GM12878 (cell line): Measurements from ENCODE around the gene OR2B6.

Experiments used
- CTCF ChIP-seq, 3 experiments: IDR thresholded peaks in 2 of 3; conservative IDR thresholded peaks in 1 of 3; 2 replicates each; pipeline ENCODE4 v1.5.1; 2011; ENCODE audit warnings: low read depth in 3 of 3, low read length in 3 of 3, mild to moderate bottlenecking in 3 of 3, control low read depth in 2 of 3, moderate library complexity in 2 of 3, inconsistent platforms in 1 of 3, mixed read lengths in 1 of 3; ENCODE audit not compliant: control insufficient read depth in 2 of 3, insufficient read depth in 1 of 3; ENCODE audit errors: extremely low read depth in 1 of 3
- ELK1 ChIP-seq: IDR thresholded peaks from 2 replicates; pipeline ENCODE4 v1.6.1; 2012; ENCODE audit warnings: low read depth, low read length, improper control_type of control experiment
- EP300 ChIP-seq, 2 experiments: fragments of 150-350 bp in 1 of 2; IDR thresholded peaks; 2 replicates each; pipeline ENCODE4 v1.6.1; 2011 to 2012; ENCODE audit warnings: low read depth in 2 of 2, low read length in 2 of 2, borderline replicate concordance in 1 of 2, improper control_type of control experiment in 1 of 2, inconsistent platforms in 1 of 2; ENCODE audit not compliant: control insufficient read depth in 1 of 2
- EZH2 ChIP-seq: IDR thresholded peaks from 2 replicates; pipeline ENCODE4 v1.6.1; 2012; ENCODE audit warnings: low read depth, mild to moderate bottlenecking, control low read depth, inconsistent platforms, low read length, borderline replicate concordance; ENCODE audit not compliant: control insufficient read depth
- NRF1 ChIP-seq: conservative IDR thresholded peaks from 2 replicates; pipeline ENCODE4 v1.6.1; 2011; ENCODE audit warnings: mild to moderate bottlenecking, low read depth, low read length, improper control_type of control experiment
- POLR2A ChIP-seq: IDR thresholded peaks from 2 replicates; pipeline ENCODE4 v1.6.1; 2011; ENCODE audit warnings: low read depth, mild to moderate bottlenecking, low read length
- POLR2AphosphoS5 ChIP-seq: IDR thresholded peaks from 2 replicates; pipeline ENCODE4 v1.6.1; 2011; ENCODE audit warnings: mild to moderate bottlenecking, low read length, inconsistent platforms
- SIN3A ChIP-seq: IDR thresholded peaks from 2 replicates; pipeline ENCODE4 v1.6.1; 2012; ENCODE audit warnings: low read depth, low read length, improper control_type of control experiment

- TF ChIP-seq POLR2AphosphoS5: no peak
- no peak for TF ChIP-seq CTCF (IDR thresholded peaks at IDR 0.05 in 2 of 3, conservative IDR thresholded peaks at IDR 0.05 in 1 of 3; ENCODE audit: control insufficient read depth in 2 of 3, extremely low read depth in 1 of 3, insufficient read depth in 1 of 3, low read depth in 3 of 3, low read length in 3 of 3)
- no peak for TF ChIP-seq POLR2A
- no peak for TF ChIP-seq NRF1
- TF ChIP-seq SIN3A: no peak
- TF ChIP-seq EZH2: no peak
- TF ChIP-seq ELK1: no peak
- no peak for TF ChIP-seq EP300 (IDR thresholded peaks at IDR 0.05; ENCODE audit: borderline replicate concordance in 1 of 2, control insufficient read depth in 1 of 2, low read depth in 2 of 2, low read length in 2 of 2)
Observed at GRCh38 chr6:28003059-28003458, 46.0 kb downstream of the OR2B6 start.
